Measurements from ENCODE around the gene DIAPH3.
"Not testable (repeated sequence)": the region's sequence is repeated elsewhere in the genome, so short reads cannot be mapped to it uniquely, and the experiment has no call there.

DIAPH3 gene

GRCh38 chr13:60099631-60100420 lies 63.9 kb downstream of the DIAPH3 start:
- no peak for DNase-seq (ENCODE audit: low read depth, low spot score)

GRCh38 chr13:60095300-60095699 lies 68.4 kb downstream of the DIAPH3 start:
- DNase-seq (ENCODE audit: low read depth, low spot score), result no peak

- no peak for DNase-seq (ENCODE audit: low read depth, low spot score)
These were observed 69.2 kb downstream of the DIAPH3 start for GRCh38 chr13:60094385-60095088.

GRCh38 chr13:60093425-60094019 lies 70.2 kb downstream of the DIAPH3 start:
- DNase-seq (ENCODE audit: low read depth, low spot score), result no peak

- no peak for DNase-seq (ENCODE audit: low read depth, low spot score)
These were observed 72.2 kb downstream of the DIAPH3 start for GRCh38 chr13:60091573-60091972.

- no peak for DNase-seq (ENCODE audit: low read depth, low spot score)
These were observed 73.2 kb downstream of the DIAPH3 start for GRCh38 chr13:60090574-60090973.

GRCh38 chr13:60083780-60084179 lies 79.9 kb downstream of the DIAPH3 start:
- DNase-seq (ENCODE audit: low read depth, low spot score), result not testable (repeated sequence)

- no peak for DNase-seq (ENCODE audit: low read depth, low spot score)
These were observed 82.9 kb downstream of the DIAPH3 start for GRCh38 chr13:60080850-60081249.

- no peak for DNase-seq (ENCODE audit: low read depth, low spot score)
These were observed 85.5 kb downstream of the DIAPH3 start for GRCh38 chr13:60078226-60078625.

GRCh38 chr13:60075850-60076249 lies 87.9 kb downstream of the DIAPH3 start:
- no peak for DNase-seq (ENCODE audit: low read depth, low spot score)

GRCh38 chr13:60074397-60074796 lies 89.3 kb downstream of the DIAPH3 start:
- DNase-seq (ENCODE audit: low read depth, low spot score), result no peak

- no peak for DNase-seq (ENCODE audit: low read depth, low spot score)
These were observed 97.5 kb downstream of the DIAPH3 start for GRCh38 chr13:60066226-60066625.

- DNase-seq (ENCODE audit: low read depth, low spot score), result no peak
These were observed 101.2 kb downstream of the DIAPH3 start for GRCh38 chr13:60062502-60062901.

GRCh38 chr13:60061737-60062136 lies 102.0 kb downstream of the DIAPH3 start:
- no peak for DNase-seq (ENCODE audit: low read depth, low spot score)

- no peak for DNase-seq (ENCODE audit: low read depth, low spot score)
These were observed 111.9 kb downstream of the DIAPH3 start for GRCh38 chr13:60051754-60052285.

- not testable (repeated sequence) for DNase-seq (ENCODE audit: low read depth, low spot score)
These were observed 115.4 kb downstream of the DIAPH3 start for GRCh38 chr13:60048353-60048752.

GRCh38 chr13:60047918-60048317 lies 115.8 kb downstream of the DIAPH3 start:
- DNase-seq (ENCODE audit: low read depth, low spot score), result no peak

- no peak for DNase-seq (ENCODE audit: low read depth, low spot score)
These were observed 119.4 kb downstream of the DIAPH3 start for GRCh38 chr13:60044321-60044720.

GRCh38 chr13:60043262-60043661 lies 120.5 kb downstream of the DIAPH3 start:
- DNase-seq (ENCODE audit: low read depth, low spot score), result no peak

- DNase-seq (ENCODE audit: low read depth, low spot score), result not testable (repeated sequence)
These were observed 123.1 kb downstream of the DIAPH3 start for GRCh38 chr13:60040668-60041067.

- no peak for DNase-seq (ENCODE audit: low read depth, low spot score)
These were observed 127.9 kb downstream of the DIAPH3 start for GRCh38 chr13:60035874-60036273.

- no peak for DNase-seq (ENCODE audit: low read depth, low spot score)
These were observed 130.9 kb downstream of the DIAPH3 start for GRCh38 chr13:60032851-60033250.

Measured in brain pericyte (primary cell).